NT2/D1 (cell line): ENCODE results near the gene DICER1.

Experiments used
- DNase-seq: peaks from one replicate; pipeline ENCODE4 v3.0.0-alpha.2; 2011; ENCODE audit warnings: low read depth, low spot score
- H3K27me3 ChIP-seq: 2 replicates; pipeline ENCODE4 v1.6.0; 2011; ENCODE audit warnings: mild to moderate bottlenecking; ENCODE audit not compliant: insufficient read length, insufficient read depth
- H3K36me3 ChIP-seq: 2 replicates; pipeline ENCODE4 v1.6.1; 2011; ENCODE audit warnings: mild to moderate bottlenecking, low read length, mixed read lengths; ENCODE audit not compliant: insufficient read depth, insufficient read length
- H3K4me1 ChIP-seq: 2 replicates; pipeline ENCODE4 v1.5.1; 2011; ENCODE audit not compliant: insufficient read depth, insufficient read length
- H3K4me3 ChIP-seq: 2 replicates; pipeline ENCODE4 v1.5.1; 2011; ENCODE audit warnings: low read depth; ENCODE audit not compliant: insufficient read length
- H3K9ac ChIP-seq: 2 replicates; pipeline ENCODE4 v1.6.0; 2011; ENCODE audit warnings: low read depth; ENCODE audit not compliant: insufficient read length
- H3K9me3 ChIP-seq: 2 replicates; pipeline ENCODE4 v1.5.1; 2011; ENCODE audit warnings: mild to moderate bottlenecking, low read length; ENCODE audit not compliant: insufficient read depth
- SUZ12 ChIP-seq: IDR thresholded peaks from 2 replicates; pipeline ENCODE4 v1.6.1; 2011; ENCODE audit not compliant: insufficient read length, insufficient read depth; ENCODE audit errors: extremely low read depth
- YY1 ChIP-seq: IDR thresholded peaks from 2 replicates; pipeline ENCODE4 v1.6.1; 2011; ENCODE audit not compliant: insufficient read length, insufficient read depth
- ZNF274 ChIP-seq: IDR thresholded peaks from 2 replicates; pipeline ENCODE4 v1.6.1; 2011; ENCODE audit warnings: mild to moderate bottlenecking, low read depth, low read length

DICER1 gene

GRCh38 chr14:95040708-95041476 lies 116.4 kb downstream of the DICER1 start:
- Histone ChIP-seq H3K27me3 (peaks cover 17% of the 10 kb centered on the region), H3K9me3 (no peaks in the 10 kb centered on the region), H3K4me1 (peaks cover 7% of the 10 kb centered on the region), H3K9ac (no peak overlapping the region), H3K4me3 (no peak overlapping the region), H3K36me3 (no peaks in the 10 kb centered on the region)
- no peak for TF ChIP-seq YY1
- no peak for TF ChIP-seq ZNF274
- no peak for TF ChIP-seq SUZ12
- no peak for DNase-seq

GRCh38 chr14:95039993-95040348 lies 117.4 kb downstream of the DICER1 start:
- Histone ChIP-seq H3K9ac (no peak overlapping the region), H3K36me3 (no peaks in the 10 kb centered on the region), H3K4me3 (no peak overlapping the region), H3K4me1 (peaks cover 3% of the 10 kb centered on the region), H3K9me3 (no peaks in the 10 kb centered on the region), H3K27me3 (peaks cover 17% of the 10 kb centered on the region)
- TF ChIP-seq YY1 (no peak), ZNF274 (no peak), SUZ12 (no peak)
- DNase-seq, result no peak

- Histone ChIP-seq H3K27me3 (peaks cover 17% of the 10 kb centered on the region), H3K4me3 (no peak overlapping the region)
- DNase-seq, result no peak
Measured at GRCh38 chr14:95039259-95039992, 117.9 kb downstream of the DICER1 start.

GRCh38 chr14:95038521-95039250 lies 118.6 kb downstream of the DICER1 start:
- H3K36me3 ChIP-seq, result no peaks in the 10 kb centered on the region
- H3K9me3 ChIP-seq, result no peaks in the 10 kb centered on the region
- TF ChIP-seq ZNF274 (no peak), YY1 (no peak), SUZ12 (no peak)
- no peak for DNase-seq
- peaks cover 3% of the 10 kb centered on the region for H3K4me1 ChIP-seq
- peaks cover 13% of the 10 kb centered on the region for H3K27me3 ChIP-seq
- no peak overlapping the region for H3K9ac ChIP-seq
- no peak overlapping the region for H3K4me3 ChIP-seq

More at GRCh38 chr14:95039259-95039992, 117.9 kb downstream of the DICER1 start:
- H3K9me3 ChIP-seq, result no peaks in the 10 kb centered on the region
- peaks cover 3% of the 10 kb centered on the region for H3K4me1 ChIP-seq
- no peaks in the 10 kb centered on the region for H3K36me3 ChIP-seq
- TF ChIP-seq ZNF274, result no peak
- no peak for TF ChIP-seq SUZ12
- TF ChIP-seq YY1, result no peak
- no peak overlapping the region for H3K9ac ChIP-seq

GRCh38 chr14:95037273-95037672 lies 120.1 kb downstream of the DICER1 start:
- TF ChIP-seq YY1 (no peak), SUZ12 (no peak), ZNF274 (no peak)
- Histone ChIP-seq H3K4me3 (no peak overlapping the region), H3K27me3 (peaks cover 4% of the 10 kb centered on the region), H3K4me1 (peaks cover 3% of the 10 kb centered on the region), H3K9me3 (peaks cover 7% of the 10 kb centered on the region; the same call in 1 of the 2 replicates), H3K9ac (no peak overlapping the region), H3K36me3 (no peaks in the 10 kb centered on the region)
- DNase-seq, result no peak
